Neural progenitor cell (in vitro differentiated cells): ENCODE results near the gene BTBD3.

Source experiments
- CTCF ChIP-seq: fragments of 200-600 bp; sonication (generic); IDR thresholded peaks from 2 replicates; pipeline ENCODE4 v1.5.1; 2017; ENCODE audit warnings: antibody characterized with exemption, mild to moderate bottlenecking
- EZH2 ChIP-seq: fragments of 200-600 bp; sonication (generic); IDR thresholded peaks from 2 replicates; pipeline ENCODE4 v1.6.1; 2017; ENCODE audit warnings: antibody characterized with exemption, mild to moderate bottlenecking, moderate library complexity
- EZH2phosphoT487 ChIP-seq: fragments of 200-600 bp; sonication (generic); IDR thresholded peaks from 2 replicates; pipeline ENCODE4 v1.6.1; 2017; ENCODE audit warnings: antibody characterized with exemption

GRCh38 chr20:11902285-11902697 lies 15.4 kb upstream of the BTBD3 start:
- TF ChIP-seq CTCF (no peak), EZH2 (no peak), EZH2phosphoT487 (no peak)
